GM21717 (cell line): ENCODE results near the gene MUCL3.
"Not testable (repeated sequence)": the region's sequence is repeated elsewhere in the genome, so short reads cannot be mapped to it uniquely, and the experiment has no call there.

Source experiments
- ATAC-seq: cut with Tn5 transposase; IDR thresholded peaks from one replicate; pipeline ENCODE4 v1.9.1; 2021; ENCODE audit warnings: mild to moderate bottlenecking, moderate library complexity; ENCODE audit not compliant: unreplicated experiment

MUCL3 gene

DNA sequence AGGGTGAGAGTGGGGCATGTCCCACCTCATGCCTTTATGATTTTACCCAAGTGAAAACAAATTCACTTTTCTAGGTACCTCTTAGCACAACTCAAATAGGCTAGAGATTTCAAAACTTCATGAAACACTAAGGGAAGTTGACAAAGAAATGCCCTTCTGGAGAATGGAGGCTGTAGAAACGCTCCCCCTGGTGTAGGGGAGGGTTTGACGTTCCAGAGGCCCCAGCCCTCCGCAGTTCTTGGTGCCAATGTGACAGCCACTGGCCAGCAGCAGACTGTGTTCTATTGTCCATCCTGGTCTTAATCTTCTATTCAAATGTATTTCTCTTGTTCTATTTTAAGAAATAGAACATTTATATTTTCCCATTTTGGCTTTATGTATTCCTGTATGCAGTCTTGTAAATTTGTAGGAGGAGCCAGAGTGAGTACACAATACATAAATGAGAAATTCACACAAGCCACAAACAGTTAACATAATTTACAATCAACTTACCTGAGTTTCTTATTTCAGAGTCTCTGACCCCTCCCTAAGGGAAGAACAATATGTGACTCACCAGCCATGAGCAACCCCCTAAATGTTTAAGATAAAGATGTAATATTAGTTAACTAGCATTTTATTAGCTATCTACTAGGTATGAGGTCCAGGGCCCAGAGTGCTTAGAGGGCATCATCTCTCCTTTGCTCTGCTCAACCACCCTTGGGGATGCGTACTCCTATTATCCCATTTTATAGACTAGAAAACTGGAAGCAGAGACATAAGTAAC is 33.9 kb downstream of the MUCL3 start:
- no peak for ATAC-seq

DNA sequence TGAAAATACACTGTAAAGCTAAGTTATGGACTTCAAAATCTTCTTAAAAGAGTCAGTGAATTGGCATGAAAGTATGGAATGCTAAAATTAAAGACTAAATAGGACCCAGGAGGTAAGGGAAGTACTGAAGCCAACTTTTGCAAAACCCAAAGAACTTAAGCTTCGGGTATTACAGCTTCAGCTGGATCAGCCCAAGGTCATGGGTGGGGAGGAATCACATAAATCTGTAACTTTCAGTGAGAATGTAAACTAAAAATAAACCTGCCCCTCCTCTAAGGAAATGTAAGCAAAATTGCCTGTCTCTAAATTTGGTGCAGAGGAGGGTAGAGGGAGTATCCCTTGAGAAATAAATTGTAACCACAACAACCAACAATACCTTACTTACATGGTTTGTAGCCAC is 38.4 kb downstream of the MUCL3 start:
- no peak for ATAC-seq

GRCh38 chr6:30979690-30980089 is 38.9 kb downstream of the MUCL3 start:
- ATAC-seq, result no peak

DNA sequence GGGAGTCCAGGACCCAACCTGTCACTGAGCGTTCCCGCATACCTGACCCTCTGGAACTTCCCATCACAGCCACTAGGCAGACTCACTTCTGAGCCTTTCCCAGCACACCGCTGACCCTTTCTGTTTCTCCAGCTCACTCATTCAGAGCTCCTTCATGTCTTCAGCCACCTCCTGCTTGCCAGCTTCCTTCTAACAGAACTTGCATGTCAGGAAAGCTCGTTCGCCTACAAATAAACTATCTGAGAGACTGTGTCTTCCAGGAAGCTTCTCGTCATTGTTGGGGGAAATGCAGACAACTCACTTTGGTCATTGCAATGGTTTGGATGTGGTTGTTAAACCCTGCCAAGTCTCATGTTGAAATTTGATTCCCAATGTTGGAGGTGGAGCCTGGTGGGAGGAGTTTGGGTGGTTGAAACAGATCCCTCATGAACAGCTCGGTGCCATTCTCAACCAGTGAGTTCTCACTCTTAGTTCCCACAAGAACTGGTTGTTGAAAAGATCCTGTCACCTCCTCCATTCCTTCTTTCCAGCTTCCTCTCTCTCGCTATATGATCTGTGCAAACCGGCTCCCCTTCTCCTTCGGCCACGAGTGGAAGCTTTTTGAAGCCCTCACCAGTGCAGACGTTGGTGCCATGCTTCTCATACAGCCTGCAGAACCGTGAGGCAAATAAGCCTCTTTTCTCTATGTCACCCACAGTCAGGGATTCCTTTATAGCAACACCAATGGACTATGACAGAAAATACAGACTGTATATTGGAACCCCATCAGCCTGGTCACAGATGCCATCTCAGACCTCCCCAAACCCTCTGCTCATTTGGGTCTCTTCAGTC is 41.4 kb downstream of the MUCL3 start:
- ATAC-seq, result no peak

GRCh38 chr6:30983439-30983838 is 42.7 kb downstream of the MUCL3 start, which contains the start of gene MUC21:
MUC21 (plus strand) TSS chr6:30983718; CDS start chr6:30983959, 241 bp downstream.
- ATAC-seq, result no peak

- ATAC-seq, result no peak
These were observed 44.7 kb downstream of the MUCL3 start for GRCh38 chr6:30985490-30985889.

DNA sequence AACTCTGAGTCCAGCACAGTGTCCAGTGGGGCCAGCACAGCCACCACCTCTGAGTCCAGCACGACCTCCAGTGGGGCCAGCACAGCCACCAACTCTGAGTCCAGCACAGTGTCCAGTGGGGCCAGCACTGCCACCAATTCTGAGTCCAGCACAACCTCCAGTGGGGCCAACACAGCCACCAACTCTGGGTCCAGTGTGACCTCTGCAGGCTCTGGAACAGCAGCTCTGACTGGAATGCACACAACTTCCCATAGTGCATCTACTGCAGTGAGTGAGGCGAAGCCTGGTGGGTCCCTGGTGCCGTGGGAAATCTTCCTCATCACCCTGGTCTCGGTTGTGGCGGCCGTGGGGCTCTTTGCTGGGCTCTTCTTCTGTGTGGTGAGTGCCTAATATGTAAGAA is 46.5 kb downstream of the MUCL3 start:
- ATAC-seq, result no peak

DNA sequence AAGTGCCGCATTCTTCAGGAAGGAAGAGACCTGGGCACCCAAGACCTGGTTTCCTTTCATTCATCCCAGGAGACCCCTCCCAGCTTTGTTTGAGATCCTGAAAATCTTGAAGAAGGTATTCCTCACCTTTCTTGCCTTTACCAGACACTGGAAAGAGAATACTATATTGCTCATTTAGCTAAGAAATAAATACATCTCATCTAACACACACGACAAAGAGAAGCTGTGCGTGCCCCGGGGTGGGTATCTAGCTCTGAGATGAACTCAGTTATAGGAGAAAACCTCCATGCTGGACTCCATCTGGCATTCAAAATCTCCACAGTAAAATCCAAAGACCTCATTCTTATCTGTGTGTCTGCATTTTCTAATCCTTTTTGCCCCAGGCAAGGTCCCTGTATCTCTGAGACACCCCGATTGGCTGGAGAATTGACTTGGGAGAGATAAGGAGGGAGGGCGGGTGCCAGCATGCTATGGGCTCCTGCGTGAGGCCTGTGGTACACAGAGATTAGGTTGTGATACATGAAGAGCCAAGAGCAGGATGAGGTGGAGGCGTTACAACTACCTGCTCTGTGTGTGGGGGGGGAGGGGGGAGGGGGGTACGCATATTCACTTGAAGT is 47.5 kb downstream of the MUCL3 start:
- no peak for ATAC-seq

DNA sequence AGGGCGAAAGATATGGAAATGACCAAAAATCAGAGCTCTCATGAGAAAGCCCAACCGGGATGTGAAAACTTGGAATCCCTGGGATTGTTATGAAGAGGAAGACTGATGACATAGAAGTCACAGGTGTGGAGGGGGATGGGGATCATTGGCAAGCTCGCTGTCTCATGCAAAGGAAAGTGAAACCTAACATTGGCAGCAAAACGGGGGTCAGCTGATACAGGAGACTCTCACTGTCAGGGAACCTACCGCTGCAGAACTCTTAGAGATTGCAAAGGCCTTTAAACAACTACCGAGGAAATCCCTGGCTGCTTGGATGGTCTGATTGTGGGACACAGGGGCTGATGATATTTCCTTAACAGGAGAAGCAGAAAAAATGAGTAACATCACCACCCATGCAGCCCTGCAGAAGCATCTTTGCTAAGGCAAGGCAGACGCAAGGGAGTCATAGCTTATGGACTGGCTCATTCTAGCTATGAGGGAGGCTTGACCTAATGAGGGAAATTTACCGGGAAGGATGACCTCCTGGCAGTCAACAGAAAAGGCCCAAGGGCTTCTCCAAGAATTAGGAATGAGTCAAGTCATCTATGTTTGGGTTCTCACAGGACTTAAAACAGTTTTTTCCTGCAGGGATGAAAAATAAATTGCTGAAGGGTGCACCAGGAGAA is 49.8 kb downstream of the MUCL3 start:
- ATAC-seq, result no peak

GRCh38 chr6:30991891-30992290 is 51.1 kb downstream of the MUCL3 start:
- ATAC-seq, result no peak

- no peak for ATAC-seq
These were observed 56.5 kb downstream of the MUCL3 start for GRCh38 chr6:30997301-30997700.

GRCh38 chr6:30998785-30999184 is 58.0 kb downstream of the MUCL3 start:
- ATAC-seq, result no peak

DNA sequence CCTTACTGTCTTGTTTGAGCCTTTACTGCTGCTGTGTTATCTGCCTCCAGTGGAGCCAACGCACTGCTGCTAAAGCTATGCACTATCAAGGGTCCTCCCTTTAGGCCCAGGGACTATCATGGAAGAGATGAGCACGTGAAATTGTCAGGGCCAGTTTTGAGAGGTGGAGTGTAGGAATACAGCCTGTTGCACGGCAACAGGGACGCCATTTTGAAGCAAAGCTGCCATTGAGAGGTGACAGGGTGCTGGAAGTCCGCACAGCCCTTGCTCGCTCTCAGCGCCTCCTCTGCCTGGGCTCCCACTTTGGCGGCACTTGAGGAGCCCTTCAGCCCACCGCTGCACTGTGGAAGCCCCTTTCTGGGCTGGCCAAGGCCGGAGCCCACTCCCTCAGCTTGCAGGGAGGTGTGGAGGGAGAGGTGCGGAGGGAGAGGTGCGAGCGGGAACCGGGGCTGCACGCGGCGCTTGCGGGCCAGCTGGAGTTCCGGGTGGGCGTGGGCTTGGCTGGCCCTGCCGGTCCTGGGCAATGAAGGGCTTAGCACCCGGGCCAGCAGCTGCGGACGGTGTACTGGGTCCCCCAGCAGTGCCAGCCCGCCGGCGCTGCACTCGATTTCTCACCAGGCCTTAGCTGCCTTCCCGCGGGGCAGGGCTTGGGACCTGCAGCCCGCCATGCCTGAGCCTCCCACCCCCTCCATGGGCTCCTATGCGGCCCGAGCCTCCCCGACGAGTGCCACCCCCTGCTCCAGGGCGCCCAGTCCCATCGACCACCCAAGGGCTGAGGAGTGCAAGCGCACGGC is 59.5 kb downstream of the MUCL3 start:
- ATAC-seq, result not testable (repeated sequence)

DNA sequence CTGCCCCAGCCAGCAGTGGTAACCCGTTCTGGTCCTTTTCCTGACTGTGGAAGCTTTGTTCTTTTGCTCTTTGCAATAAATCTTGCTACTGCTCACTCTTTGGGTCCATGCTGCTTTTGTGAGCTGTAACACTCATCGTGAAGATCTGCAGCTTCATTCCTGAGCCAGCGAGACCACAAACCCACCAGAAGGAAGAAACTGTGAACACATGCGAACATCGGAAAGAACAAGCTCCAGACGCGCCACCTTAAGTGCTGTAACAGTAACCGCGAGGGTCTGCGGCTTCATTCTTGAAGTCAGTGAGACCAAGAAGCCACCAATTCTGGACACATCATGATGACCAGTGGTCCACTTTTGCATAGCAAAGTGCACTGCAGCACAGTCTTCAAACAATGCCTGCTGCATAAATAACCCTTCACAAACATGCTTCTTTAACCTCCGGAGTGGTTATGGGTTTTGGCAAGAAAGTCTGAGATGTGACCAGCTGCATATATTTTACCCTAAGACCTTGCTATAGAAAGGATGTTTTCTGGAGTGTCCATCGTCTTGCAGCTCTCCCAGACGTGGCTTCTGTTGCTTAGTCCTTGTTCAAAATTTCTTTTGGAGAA is 60.6 kb downstream of the MUCL3 start:
- ATAC-seq, result no peak

- no peak for ATAC-seq
These were observed 61.7 kb downstream of the MUCL3 start for GRCh38 chr6:31002471-31002870.
